IMR-90 (cell line): ENCODE data around the gene OSCAR. TPM values are rescaled to one million over a fixed set of nuclear protein-coding genes. Genes with fewer than 3 reads are reported as not detected.

ENCODE experiments used
- ATAC-seq: fragments of 200-7000 bp; cut with Tn5 transposase; 2 replicates; pipeline ENCODE4 v1.9.1; 2020; ENCODE audit warnings: low read depth, mild to moderate bottlenecking, moderate library complexity
- BruUV-seq: library from RNA; stranded (reverse); fragments of 400-500 nt; replicated peaks from 2 replicates; lab custom pipeline; 2021; lab: Mats Ljungman, UMichigan
- CTCF ChIA-PET: fragments of 300-600 bp; formaldehyde crosslinking; extraction: SDS; loops from one replicate; lab custom pipeline; 2021; ENCODE audit warnings: antibody characterized with exemption; lab: Yijun Ruan, JAX
- POLR2A ChIA-PET: fragments of 300-600 bp; sonication (Branson Sonifier 250); formaldehyde crosslinking; loops from one replicate; lab custom pipeline; 2022; ENCODE audit warnings: antibody characterized with exemption; ENCODE audit not compliant: unreplicated experiment; lab: Charles Lee
- DNase-seq: peaks from one replicate; pipeline ENCODE4 v3.0.0; 2013
- H2AFZ ChIP-seq: replicated peaks from 2 replicates; pipeline ENCODE3; 2013; ENCODE audit warnings: low read length, mild to moderate bottlenecking; ENCODE audit not compliant: poor library complexity
- H2AK5ac ChIP-seq: 2 replicates; pipeline ENCODE4 v1.6.1; 2013; ENCODE audit warnings: low read depth, low read length, inconsistent platforms
- H2AK9ac ChIP-seq: replicated peaks from 2 replicates; pipeline ENCODE3; 2013; ENCODE audit warnings: mild to moderate bottlenecking, low read depth, low read length, moderate library complexity; ENCODE audit not compliant: poor library complexity
- H2BK120ac ChIP-seq: 2 replicates; pipeline ENCODE4 v1.6.1; 2013; ENCODE audit warnings: low read depth, low read length, inconsistent platforms
- H2BK15ac ChIP-seq: 3 replicates; pipeline ENCODE4 v1.6.1; 2013; ENCODE audit warnings: low read depth, low read length, inconsistent platforms
- H2BK20ac ChIP-seq: 2 replicates; pipeline ENCODE4 v1.6.1; 2013; ENCODE audit warnings: low read depth, mild to moderate bottlenecking, inconsistent platforms, low read length, moderate library complexity
- H2BK5ac ChIP-seq: 2 replicates; pipeline ENCODE4 v1.6.1; 2013; ENCODE audit warnings: mild to moderate bottlenecking, low read depth, low read length, inconsistent platforms; ENCODE audit not compliant: poor library complexity, severe bottlenecking
- H3K14ac ChIP-seq: replicated peaks from 2 replicates; pipeline ENCODE4 v1.6.1; 2013; ENCODE audit warnings: low read depth, low read length, inconsistent platforms
- H3K18ac ChIP-seq: 2 replicates; pipeline ENCODE4 v1.6.1; 2013; ENCODE audit warnings: low read depth, low read length, control low read depth
- H3K23ac ChIP-seq: 2 replicates; pipeline ENCODE4 v1.6.1; 2013; ENCODE audit warnings: low read depth, low read length, inconsistent platforms
- H3K27ac ChIP-seq: 2 replicates; pipeline ENCODE4 v1.5.1; 2013; ENCODE audit warnings: mild to moderate bottlenecking, control low read depth, low read length; ENCODE audit not compliant: insufficient read depth
- H3K27me3 ChIP-seq: 2 replicates; pipeline ENCODE4 v1.6.1; 2013; ENCODE audit warnings: low read length; ENCODE audit not compliant: control insufficient read depth, insufficient read depth
- H3K36me3 ChIP-seq: 2 replicates; pipeline ENCODE4 v1.6.1; 2013; ENCODE audit warnings: low read length, mixed read lengths; ENCODE audit not compliant: control insufficient read depth, insufficient read depth
- H3K4ac ChIP-seq: 2 replicates; pipeline ENCODE4 v1.6.1; 2013; ENCODE audit warnings: low read depth, low read length, inconsistent platforms
- H3K4me1 ChIP-seq: 2 replicates; pipeline ENCODE4 v1.6.1; 2013; ENCODE audit warnings: low read length, mixed read lengths; ENCODE audit not compliant: control insufficient read depth, insufficient read depth
- H3K4me2 ChIP-seq: 2 replicates; pipeline ENCODE4 v1.6.1; 2013; ENCODE audit warnings: low read depth, mild to moderate bottlenecking, control low read depth, low read length, moderate library complexity
- H3K4me3 ChIP-seq: 2 replicates; pipeline ENCODE4 v1.5.1; 2013; ENCODE audit warnings: low read depth, mild to moderate bottlenecking, control low read depth, low read length, moderate library complexity; ENCODE audit not compliant: insufficient read depth
- H3K56ac ChIP-seq: 2 replicates; pipeline ENCODE4 v1.6.1; 2013; ENCODE audit warnings: low read length, inconsistent platforms; ENCODE audit not compliant: insufficient read depth; ENCODE audit errors: extremely low read depth
- H3K79me1 ChIP-seq, 2 experiments: 2 replicates each; pipeline ENCODE4 v1.6.1; 2013; ENCODE audit warnings: low read length in 2 of 2, inconsistent platforms in 1 of 2, low read depth in 1 of 2
- H3K9ac ChIP-seq: 2 replicates; pipeline ENCODE4 v1.6.1; 2013; ENCODE audit warnings: low read depth, low read length, control low read depth
- H3K9me1 ChIP-seq: 2 replicates; pipeline ENCODE4 v1.6.1; 2013; ENCODE audit warnings: low read length, inconsistent platforms; ENCODE audit not compliant: insufficient read depth
- H3K9me3 ChIP-seq: 2 replicates; pipeline ENCODE4 v1.6.1; 2013; ENCODE audit warnings: low read length; ENCODE audit not compliant: control insufficient read depth, insufficient read depth
- H4K20me1 ChIP-seq: 2 replicates; pipeline ENCODE4 v1.6.1; 2013; ENCODE audit warnings: low read length, inconsistent platforms; ENCODE audit not compliant: insufficient read depth
- H4K5ac ChIP-seq: 2 replicates; pipeline ENCODE4 v1.6.1; 2013; ENCODE audit warnings: mild to moderate bottlenecking, low read depth, low read length, control low read depth
- H4K8ac ChIP-seq, 2 experiments: 2 replicates each; pipeline ENCODE4 v1.6.1; 2013; ENCODE audit warnings: low read depth in 2 of 2, low read length in 2 of 2, control low read depth in 1 of 2, inconsistent platforms in 1 of 2
- H4K91ac ChIP-seq: 2 replicates; pipeline ENCODE4 v1.6.1; 2013; ENCODE audit warnings: low read depth, low read length, inconsistent platforms; ENCODE audit not compliant: insufficient read depth
- MAFK ChIP-seq: IDR thresholded peaks from 2 replicates; pipeline ENCODE4 v1.6.1; 2012; ENCODE audit warnings: low read depth, low read length, improper control_type of control experiment
- MAZ ChIP-seq: IDR thresholded peaks from 2 replicates; pipeline ENCODE4 v1.6.1; 2012; ENCODE audit warnings: low read depth, mild to moderate bottlenecking, low read length, improper control_type of control experiment, moderate library complexity, borderline replicate concordance
- RFX5 ChIP-seq: IDR thresholded peaks from 2 replicates; pipeline ENCODE4 v1.8.0; 2012; ENCODE audit warnings: low read depth, mild to moderate bottlenecking, low read length, moderate library complexity
- WGBS, 2 experiments: methylation state at CpG; one replicate each; pipeline versions ENCODE4 v1.1.5 to v1.1.7; 2013; ENCODE audit warnings: missing lambda C conversion rate in 2 of 2; ENCODE audit not compliant: insufficient read length in 1 of 2; ENCODE audit errors: extremely low coverage in 2 of 2; 5-methylcytosine and 5-hydroxymethylcytosine counted together
- dilution Hi-C: fragments of 300-500 bp; cut with HindIII; formaldehyde crosslinking; loops from one replicate; pipeline ENCODE4 v1.14.3; 2018; ENCODE audit warnings: low sequenced_read_pairs; ENCODE audit not compliant: unreplicated experiment
- in situ Hi-C: fragments of 300-500 bp; cut with MboI; formaldehyde crosslinking; loops from 3 replicates; pipeline ENCODE4 v1.14.3; 2019; ENCODE audit warnings: low sequenced_read_pairs, inconsistent platforms, mixed read lengths
- intact Hi-C: fragments of 100-400 bp; cut with micrococcal nuclease; formaldehyde crosslinking; loops from 2 replicates; pipeline ENCODE4 v1.10.0; 2022
- polyA plus RNA-seq, 3 experiments: library from polyadenylated mRNA; depleted of rRNA; stranded (reverse); fragments of >200 nt; gene quantifications; 2 replicates each; pipeline ENCODE4 v1.2.3, GENCODE V29; 2012; ENCODE audit warnings: low replicate concordance in 1 of 3
- total RNA-seq: library from RNA; depleted of rRNA; stranded (reverse); fragments of >200 nt; gene quantifications from 2 replicates; pipeline ENCODE4 v1.2.3, GENCODE V29; 2012
- TF ChIP-seq, protein P1 (sequence below): conservative IDR thresholded peaks from 2 replicates; pipeline ENCODE4 v1.5.1; 2012; ENCODE audit warnings: mild to moderate bottlenecking, low read depth, low read length, improper control_type of control experiment

Gene OSCAR
- total and polyA plus RNA-seq, 2 of the 4 experiments (the other 2 are of a cell fraction), result 0.15 TPM; not detected in 1

- no peak for TF ChIP-seq MAFK
These were observed 1.3 kb downstream of the OSCAR start (continued) for GRCh38 chr19:54099190-54099902.

- Histone ChIP-seq H4K8ac (peak overlapping the region; percentile 32 to 63; a peak in 3 of 4 replicates), H4K5ac (peak overlapping the region; percentile 30; the same call in 1 of the 2 replicates), H3K27me3 (peaks cover 3% of the 10 kb centered on the region; the same call in 1 of the 2 replicates), H3K27ac (no peak overlapping the region), H4K20me1 (no peaks in the 10 kb centered on the region), H3K4ac (0 out of 2 replicates have a peak overlapping the region, but pooled peaks have one; percentile 8), H3K36me3 (no peaks in the 10 kb centered on the region), H3K56ac (no peak overlapping the region), H4K91ac (peak overlapping the region; percentile 41; the same call in 1 of the 2 replicates), H2BK15ac (no peak overlapping the region), H3K4me3 (peak overlapping the region; percentile 38), H2AK9ac (peak overlapping the region; percentile 37), H3K18ac (no peak overlapping the region), H3K9ac (peak overlapping the region; percentile 36; the same call in 1 of the 2 replicates), H3K23ac (no peak overlapping the region), H2BK120ac (no peak overlapping the region), H3K4me2 (peak overlapping the region; percentile 79), H2BK20ac (no peak overlapping the region), H3K4me1 (peaks cover 6% of the 10 kb centered on the region), H2AFZ (peak overlapping the region; percentile 97), H3K14ac (no peak overlapping the region), H3K79me1 (no peaks in the 10 kb centered on the region), H3K9me3 (no peaks in the 10 kb centered on the region), H3K9me1 (no peaks in the 10 kb centered on the region), H2AK5ac (no peak overlapping the region), H2BK5ac (no peak overlapping the region)
- ATAC-seq (peak; percentile 56), DNase-seq (peak; percentile 17)
- dilution Hi-C loops, result no loop called here
- 0 out of 2 replicates have a peak, but pooled peaks have one; percentile 5 for TF ChIP-seq MAZ
- TF ChIP-seq, protein P1, sequence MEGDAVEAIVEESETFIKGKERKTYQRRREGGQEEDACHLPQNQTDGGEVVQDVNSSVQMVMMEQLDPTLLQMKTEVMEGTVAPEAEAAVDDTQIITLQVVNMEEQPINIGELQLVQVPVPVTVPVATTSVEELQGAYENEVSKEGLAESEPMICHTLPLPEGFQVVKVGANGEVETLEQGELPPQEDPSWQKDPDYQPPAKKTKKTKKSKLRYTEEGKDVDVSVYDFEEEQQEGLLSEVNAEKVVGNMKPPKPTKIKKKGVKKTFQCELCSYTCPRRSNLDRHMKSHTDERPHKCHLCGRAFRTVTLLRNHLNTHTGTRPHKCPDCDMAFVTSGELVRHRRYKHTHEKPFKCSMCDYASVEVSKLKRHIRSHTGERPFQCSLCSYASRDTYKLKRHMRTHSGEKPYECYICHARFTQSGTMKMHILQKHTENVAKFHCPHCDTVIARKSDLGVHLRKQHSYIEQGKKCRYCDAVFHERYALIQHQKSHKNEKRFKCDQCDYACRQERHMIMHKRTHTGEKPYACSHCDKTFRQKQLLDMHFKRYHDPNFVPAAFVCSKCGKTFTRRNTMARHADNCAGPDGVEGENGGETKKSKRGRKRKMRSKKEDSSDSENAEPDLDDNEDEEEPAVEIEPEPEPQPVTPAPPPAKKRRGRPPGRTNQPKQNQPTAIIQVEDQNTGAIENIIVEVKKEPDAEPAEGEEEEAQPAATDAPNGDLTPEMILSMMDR, result peak; percentile 34
- TF ChIP-seq RFX5, result no peak
- intact Hi-C loops, result loop anchor here (5.0 to 10.0 kb wide), 2 partner anchors 289 to 762 kb away; partner anchors contain the start of gene ZNF845
- BruUV-seq, result no TSS peak
- ChIA-PET POLR2A (no interaction called here), CTCF (interaction anchor here (1.4 kb wide), 1 partner anchor 65 kb away, joined by 3 read pairs; no protein-coding TSS in a partner anchor)
- WGBS, 2 experiments, result 12% methylated on average over 5 of the region's 14 CpGs; no CpG with 5 or more reads in 1 of the 2 experiments
- in situ Hi-C loops, result no loop called here
These were observed 3.9 kb downstream of the OSCAR start for GRCh38 chr19:54096617-54097106.
